Gastroesophageal sphincter (tissue), 4 donors: ENCODE data around the gene WWP2. TPM values are rescaled to one million over a fixed set of nuclear protein-coding genes. Genes with fewer than 3 reads are reported as not detected.

Experiments
- ATAC-seq: fragments of 150-250 bp; one replicate; pipeline ENCODE4 v1.9.1; 2016; ENCODE audit warnings: mild to moderate bottlenecking, moderate library complexity
- H3K27ac ChIP-seq, 4 donors: fragments of 200-600 bp; sonication (generic) in 3 of 4; 1 replicate in 3 of 4; 2 replicates in 1 of 4; pipeline ENCODE4 v1.5.1; 2016 to 2019
- H3K27me3 ChIP-seq: fragments of 200-600 bp; sonication (generic); one replicate; pipeline ENCODE4 v1.5.1; 2019
- H3K36me3 ChIP-seq, 2 donors: fragments of 200-600 bp; sonication (generic); one replicate each; pipeline ENCODE4 v1.5.1; 2019; ENCODE audit warnings: control low read depth in 1 of 2
- H3K4me1 ChIP-seq, 3 donors: fragments of 200-600 bp; sonication (generic); 1 replicate in 2 of 3; 2 replicates in 1 of 3; pipeline ENCODE4 v1.5.1; 2016 to 2019; ENCODE audit warnings: control low read depth in 2 of 3
- H3K4me3 ChIP-seq, 2 donors: fragments of 200-600 bp; sonication (generic); one replicate each; pipeline ENCODE4 v1.5.1; 2019; ENCODE audit warnings: mild to moderate bottlenecking in 1 of 2, moderate library complexity in 1 of 2
- H3K9me3 ChIP-seq, 3 donors: fragments of 200-600 bp; sonication (generic); one replicate each; pipeline ENCODE4 v1.5.1; 2017 to 2019; ENCODE audit warnings: control low read depth in 2 of 3
- EP300 ChIP-seq: sonication (generic); formaldehyde crosslinking; IDR thresholded peaks from one replicate; pipeline ENCODE4 v1.6.1; 2017; ENCODE audit warnings: antibody characterized with exemption, mild to moderate bottlenecking
- POLR2A ChIP-seq, 2 donors: fragments of 450-650 bp; IDR thresholded peaks; one replicate each; pipeline ENCODE4 v1.6.1; 2017; ENCODE audit warnings: antibody characterized with exemption in 2 of 2, mild to moderate bottlenecking in 2 of 2, moderate library complexity in 1 of 2
- POLR2AphosphoS5 ChIP-seq: sonication (generic); formaldehyde crosslinking; IDR thresholded peaks from one replicate; pipeline ENCODE4 v1.6.1; 2017; ENCODE audit warnings: antibody characterized with exemption
- WGBS, 2 donors: methylation state at CpG; one replicate each; pipeline ENCODE4 v1.1.5; 2018; ENCODE audit warnings: low coverage in 1 of 2; 5-methylcytosine and 5-hydroxymethylcytosine counted together
- total RNA-seq, 4 donors: library from RNA; depleted of rRNA; stranded (reverse); fragments of >200 nt; gene quantifications; one replicate each; pipeline ENCODE4 v1.1.0, GENCODE V29; 2016
- TF ChIP-seq, protein P1 (sequence below), 4 experiments: fragments of 200-600 bp in 2 of 4; fragments of 450-650 bp in 2 of 4; sonication (generic) in 1 of 4; IDR thresholded peaks; one replicate each; pipeline ENCODE4 v1.5.1; 2017 to 2019; ENCODE audit warnings: antibody characterized with exemption in 4 of 4, mild to moderate bottlenecking in 2 of 4, moderate library complexity in 2 of 4

WWP2 gene
- total RNA-seq, 4 donors from 2014 or later: 23.4 to 31.9 (median 28.8) TPM

DNA sequence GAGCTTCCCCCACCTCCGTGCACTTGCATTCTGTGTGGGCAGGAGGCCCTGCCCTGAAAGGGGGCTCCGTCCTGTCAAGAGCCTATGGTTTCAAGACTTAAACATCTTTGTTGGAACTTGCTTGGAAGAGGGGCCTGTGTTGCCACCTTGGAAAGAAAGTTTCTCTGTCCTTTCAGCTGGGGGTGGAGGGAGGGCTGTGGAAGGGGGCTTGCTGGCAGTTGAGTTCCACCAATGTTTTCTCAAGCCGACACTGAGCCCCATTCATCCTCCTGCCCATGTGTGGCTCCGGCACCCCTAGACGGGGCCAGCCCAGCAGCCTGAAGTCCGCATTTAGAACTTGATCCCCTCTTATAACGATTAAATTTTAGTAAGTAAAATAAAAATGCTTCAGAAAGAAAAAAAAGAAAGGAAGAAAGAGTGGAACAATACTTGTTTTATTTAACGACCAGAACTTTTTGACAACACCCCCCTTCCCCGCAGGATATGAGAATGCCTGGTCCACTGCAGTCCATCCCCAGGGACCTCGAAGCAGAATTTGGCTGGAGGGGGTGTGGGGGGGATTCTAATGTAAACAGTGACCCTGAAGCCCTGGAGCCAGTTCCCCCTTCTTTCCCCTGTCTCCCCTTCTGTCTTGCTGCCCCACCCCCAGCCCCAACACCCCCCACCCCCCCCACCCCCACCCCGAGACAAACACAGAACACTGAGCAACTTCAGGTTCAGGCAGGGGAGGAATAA lies 162.1 kb downstream of the WWP2 start:
- no peak for ATAC-seq
- H3K36me3 ChIP-seq: peaks cover 0 to 12% of the 10 kb centered on the region in 2 donors
- H3K4me3 ChIP-seq: peak overlapping the region in 1 of 2 donors; percentile 38
- peak overlapping the region in 3 of 4 donors; percentile 74 to 80 (median 74) for H3K27ac ChIP-seq
- no peaks in the 10 kb centered on the region for H3K27me3 ChIP-seq
- H3K9me3 ChIP-seq: no peaks in the 10 kb centered on the region
- peaks cover 0 to 47% (median 4%) of the 10 kb centered on the region in 3 donors for H3K4me1 ChIP-seq
- WGBS, 2 donors: 66 to 68% methylated on average over 8 to 9 of the region's 11 CpGs
- TF ChIP-seq, protein P1, sequence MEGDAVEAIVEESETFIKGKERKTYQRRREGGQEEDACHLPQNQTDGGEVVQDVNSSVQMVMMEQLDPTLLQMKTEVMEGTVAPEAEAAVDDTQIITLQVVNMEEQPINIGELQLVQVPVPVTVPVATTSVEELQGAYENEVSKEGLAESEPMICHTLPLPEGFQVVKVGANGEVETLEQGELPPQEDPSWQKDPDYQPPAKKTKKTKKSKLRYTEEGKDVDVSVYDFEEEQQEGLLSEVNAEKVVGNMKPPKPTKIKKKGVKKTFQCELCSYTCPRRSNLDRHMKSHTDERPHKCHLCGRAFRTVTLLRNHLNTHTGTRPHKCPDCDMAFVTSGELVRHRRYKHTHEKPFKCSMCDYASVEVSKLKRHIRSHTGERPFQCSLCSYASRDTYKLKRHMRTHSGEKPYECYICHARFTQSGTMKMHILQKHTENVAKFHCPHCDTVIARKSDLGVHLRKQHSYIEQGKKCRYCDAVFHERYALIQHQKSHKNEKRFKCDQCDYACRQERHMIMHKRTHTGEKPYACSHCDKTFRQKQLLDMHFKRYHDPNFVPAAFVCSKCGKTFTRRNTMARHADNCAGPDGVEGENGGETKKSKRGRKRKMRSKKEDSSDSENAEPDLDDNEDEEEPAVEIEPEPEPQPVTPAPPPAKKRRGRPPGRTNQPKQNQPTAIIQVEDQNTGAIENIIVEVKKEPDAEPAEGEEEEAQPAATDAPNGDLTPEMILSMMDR (IDR thresholded peaks at IDR 0.05): no peak

- TF ChIP-seq POLR2AphosphoS5 (no peak), POLR2A (IDR thresholded peaks at IDR 0.05) (peak in 1 of 2 donors; percentile 32), EP300 (no peak)
- TF ChIP-seq, protein P1 (IDR thresholded peaks at IDR 0.05): no peak
- H3K27me3 ChIP-seq: no peaks in the 10 kb centered on the region
- H3K36me3 ChIP-seq: peaks cover 0 to 17% of the 10 kb centered on the region in 2 donors
- peaks cover 0 to 52% (median 4%) of the 10 kb centered on the region in 3 donors for H3K4me1 ChIP-seq
- 40 to 55% methylated on average over 12 to 15 of the region's 19 CpGs for WGBS, 2 donors
- H3K9me3 ChIP-seq: no peaks in the 10 kb centered on the region
- ATAC-seq: peak; percentile 73
- peak overlapping the region; percentile 7 to 80 (median 74) for H3K27ac ChIP-seq
- peak overlapping the region in 1 of 2 donors; percentile 38 for H3K4me3 ChIP-seq
Observed at GRCh38 chr16:69924777-69925191, 162.7 kb downstream of the WWP2 start.

- Histone ChIP-seq H3K36me3 (peaks cover 0 to 23% of the 10 kb centered on the region in 2 donors), H3K9me3 (no peaks in the 10 kb centered on the region), H3K27me3 (no peaks in the 10 kb centered on the region), H3K4me1 (peaks cover 0 to 57% (median 4%) of the 10 kb centered on the region in 3 donors), H3K4me3 (peak overlapping the region in 1 of 2 donors; percentile 38), H3K27ac (peak overlapping the region; percentile 7 to 80 (median 74))
- WGBS, 2 donors: 47 to 64% methylated on average over 7 of the region's 8 CpGs
- no peak for TF ChIP-seq POLR2AphosphoS5
- TF ChIP-seq, protein P1 (IDR thresholded peaks at IDR 0.05): no peak
- TF ChIP-seq POLR2A (IDR thresholded peaks at IDR 0.05): no peak
- no peak for TF ChIP-seq EP300
- no peak for ATAC-seq
Observed at GRCh38 chr16:69925311-69925710, 163.2 kb downstream of the WWP2 start.

- H3K4me3 ChIP-seq: no peak overlapping the region
- peaks cover 0 to 61% (median 4%) of the 10 kb centered on the region in 3 donors for H3K4me1 ChIP-seq
- WGBS, 2 donors: 83 to 86% methylated on average over 8 of the region's 8 CpGs
- TF ChIP-seq, protein P1 (IDR thresholded peaks at IDR 0.05): no peak
- no peak for TF ChIP-seq POLR2A (IDR thresholded peaks at IDR 0.05)
- TF ChIP-seq EP300: no peak
- H3K36me3 ChIP-seq: peaks cover 0 to 32% of the 10 kb centered on the region in 2 donors
- peak overlapping the region in 2 of 4 donors; percentile 74 to 80 for H3K27ac ChIP-seq
- no peak for ATAC-seq
- no peaks in the 10 kb centered on the region for H3K27me3 ChIP-seq
- no peaks in the 10 kb centered on the region for H3K9me3 ChIP-seq
Observed at GRCh38 chr16:69926241-69926640, 164.1 kb downstream of the WWP2 start.
